ENCODE results near the gene MEIS2.
"Not testable (repeated sequence)": the region's sequence is repeated elsewhere in the genome, so short reads cannot be mapped to it uniquely, and the experiment has no call there.

Gene MEIS2

DNA sequence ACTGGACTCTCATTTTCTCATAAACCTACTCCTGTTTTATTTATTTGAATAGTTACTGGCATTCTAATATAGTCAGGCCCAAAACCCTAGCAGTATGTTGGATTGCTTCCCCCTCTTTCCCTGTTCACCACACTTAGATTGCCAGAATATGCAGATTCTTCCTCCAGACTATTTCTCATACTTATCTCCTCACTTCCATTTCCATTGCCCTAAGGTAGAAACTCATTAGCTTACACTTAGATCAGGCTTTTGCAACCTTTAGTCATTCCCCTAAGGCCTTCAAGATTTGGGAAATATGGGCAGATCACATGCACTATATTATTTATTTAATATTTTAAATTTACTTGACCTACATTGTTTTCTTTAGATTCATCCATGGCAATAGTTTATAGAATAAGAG lies 98.9 kb downstream of the MEIS2 start:
- Histone ChIP-seq H3K9ac (ENCODE audit: low read depth, low read length) (no peak overlapping the region), H3K27me3 (ENCODE audit: control insufficient read depth, insufficient read depth, low read length) (no peaks in the 10 kb centered on the region), H3K36me3 (ENCODE audit: control insufficient read depth, insufficient read depth, low read length) (no peaks in the 10 kb centered on the region), H3K9me3 (ENCODE audit: control insufficient read depth, insufficient read depth, low read length) (no peaks in the 10 kb centered on the region), H3K27ac (ENCODE audit: low read depth, low read length) (no peak overlapping the region), H3K4me3 (ENCODE audit: low read depth, low read length) (no peak overlapping the region), H3K4me1 (ENCODE audit: control insufficient read depth, insufficient read depth, low read length) (peaks cover 4% of the 10 kb centered on the region; the same call in 1 of the 2 replicates)

- Histone ChIP-seq H3K27me3 (ENCODE audit: control insufficient read depth, insufficient read depth, low read length) (no peaks in the 10 kb centered on the region), H3K9ac (ENCODE audit: low read depth, low read length) (no peak overlapping the region), H3K4me1 (ENCODE audit: control insufficient read depth, insufficient read depth, low read length) (peaks cover 4% of the 10 kb centered on the region; the same call in 1 of the 2 replicates), H3K4me3 (ENCODE audit: low read depth, low read length) (no peak overlapping the region), H3K27ac (ENCODE audit: low read depth, low read length) (no peak overlapping the region), H3K36me3 (ENCODE audit: control insufficient read depth, insufficient read depth, low read length) (no peaks in the 10 kb centered on the region), H3K9me3 (ENCODE audit: control insufficient read depth, insufficient read depth, low read length) (no peaks in the 10 kb centered on the region)
Observed at GRCh38 chr15:36999778-37000177, 100.6 kb downstream of the MEIS2 start.

- H3K9ac ChIP-seq (ENCODE audit: low read depth, low read length), result no peak overlapping the region
- no peaks in the 10 kb centered on the region for H3K36me3 ChIP-seq (ENCODE audit: control insufficient read depth, insufficient read depth, low read length)
- H3K4me1 ChIP-seq (ENCODE audit: control insufficient read depth, insufficient read depth, low read length), result no peaks in the 10 kb centered on the region
- no peak overlapping the region for H3K4me3 ChIP-seq (ENCODE audit: low read depth, low read length)
- H3K9me3 ChIP-seq (ENCODE audit: control insufficient read depth, insufficient read depth, low read length), result no peaks in the 10 kb centered on the region
- H3K27me3 ChIP-seq (ENCODE audit: control insufficient read depth, insufficient read depth, low read length), result no peaks in the 10 kb centered on the region
- H3K27ac ChIP-seq (ENCODE audit: low read depth, low read length), result no peak overlapping the region
Observed at GRCh38 chr15:36996538-36997181, 103.7 kb downstream of the MEIS2 start.

DNA sequence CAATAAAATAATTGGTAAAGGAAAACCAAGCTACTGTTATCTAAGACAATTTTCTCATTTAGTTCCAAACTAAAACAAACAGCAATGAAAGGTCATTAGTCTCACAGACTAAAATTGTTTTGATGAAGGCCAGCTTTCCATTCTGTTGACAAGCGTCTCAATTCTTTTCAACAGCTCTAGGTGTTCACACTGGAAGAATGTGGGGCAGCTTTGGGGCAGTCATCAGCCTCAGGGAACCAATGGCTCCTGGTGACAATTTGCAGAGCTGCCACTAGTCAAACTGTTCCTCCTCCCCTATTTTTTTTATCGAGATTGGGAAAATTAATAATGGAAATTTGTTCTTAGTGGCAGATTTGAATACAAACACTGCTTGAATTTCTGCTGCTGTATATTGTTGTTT lies 104.2 kb downstream of the MEIS2 start:
- Histone ChIP-seq H3K4me1 (ENCODE audit: control insufficient read depth, insufficient read depth, low read length) (no peaks in the 10 kb centered on the region), H3K4me3 (ENCODE audit: low read depth, low read length) (no peak overlapping the region), H3K27me3 (ENCODE audit: control insufficient read depth, insufficient read depth, low read length) (no peaks in the 10 kb centered on the region), H3K27ac (ENCODE audit: low read depth, low read length) (no peak overlapping the region), H3K36me3 (ENCODE audit: control insufficient read depth, insufficient read depth, low read length) (no peaks in the 10 kb centered on the region), H3K9ac (ENCODE audit: low read depth, low read length) (no peak overlapping the region), H3K9me3 (ENCODE audit: control insufficient read depth, insufficient read depth, low read length) (no peaks in the 10 kb centered on the region)

DNA sequence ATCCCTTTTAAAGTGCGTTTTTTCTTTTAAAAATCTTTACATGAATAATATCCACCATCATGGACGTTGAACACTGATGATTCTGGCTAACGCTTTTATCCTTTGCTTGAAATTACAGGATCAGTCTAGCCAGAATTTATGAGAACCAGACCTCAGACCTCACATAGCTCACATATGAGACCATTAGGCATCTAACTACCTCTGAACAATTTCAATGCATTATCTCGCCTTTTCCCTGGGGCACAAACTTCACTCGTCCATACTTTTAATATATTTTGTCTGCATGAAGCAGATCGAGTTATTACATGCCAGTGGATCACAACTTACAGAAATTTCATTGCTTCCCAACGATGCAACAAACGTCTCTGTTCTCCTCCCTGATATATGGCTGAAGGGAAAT lies 105.6 kb downstream of the MEIS2 start:
- no peak overlapping the region for H3K4me3 ChIP-seq (ENCODE audit: low read depth, low read length)
- no peaks in the 10 kb centered on the region for H3K36me3 ChIP-seq (ENCODE audit: control insufficient read depth, insufficient read depth, low read length)
- no peaks in the 10 kb centered on the region for H3K4me1 ChIP-seq (ENCODE audit: control insufficient read depth, insufficient read depth, low read length)
- H3K27ac ChIP-seq (ENCODE audit: low read depth, low read length), result no peak overlapping the region
- H3K9ac ChIP-seq (ENCODE audit: low read depth, low read length), result no peak overlapping the region
- no peaks in the 10 kb centered on the region for H3K27me3 ChIP-seq (ENCODE audit: control insufficient read depth, insufficient read depth, low read length)
- H3K9me3 ChIP-seq (ENCODE audit: control insufficient read depth, insufficient read depth, low read length), result no peaks in the 10 kb centered on the region

- Histone ChIP-seq H3K4me3 (ENCODE audit: low read depth, low read length) (no peak overlapping the region), H3K36me3 (ENCODE audit: control insufficient read depth, insufficient read depth, low read length) (no peaks in the 10 kb centered on the region), H3K27ac (ENCODE audit: low read depth, low read length) (no peak overlapping the region), H3K9ac (ENCODE audit: low read depth, low read length) (no peak overlapping the region), H3K4me1 (ENCODE audit: control insufficient read depth, insufficient read depth, low read length) (peaks cover 5% of the 10 kb centered on the region; the same call in 1 of the 2 replicates), H3K9me3 (ENCODE audit: control insufficient read depth, insufficient read depth, low read length) (no peaks in the 10 kb centered on the region), H3K27me3 (ENCODE audit: control insufficient read depth, insufficient read depth, low read length) (no peaks in the 10 kb centered on the region)
Observed at GRCh38 chr15:36992454-36992853, 107.9 kb downstream of the MEIS2 start.

GRCh38 chr15:36988947-36989346 lies 111.4 kb downstream of the MEIS2 start:
- H3K9me3 ChIP-seq (ENCODE audit: control insufficient read depth, insufficient read depth, low read length), result peaks cover 3% of the 10 kb centered on the region; the same call in 1 of the 2 replicates

DNA sequence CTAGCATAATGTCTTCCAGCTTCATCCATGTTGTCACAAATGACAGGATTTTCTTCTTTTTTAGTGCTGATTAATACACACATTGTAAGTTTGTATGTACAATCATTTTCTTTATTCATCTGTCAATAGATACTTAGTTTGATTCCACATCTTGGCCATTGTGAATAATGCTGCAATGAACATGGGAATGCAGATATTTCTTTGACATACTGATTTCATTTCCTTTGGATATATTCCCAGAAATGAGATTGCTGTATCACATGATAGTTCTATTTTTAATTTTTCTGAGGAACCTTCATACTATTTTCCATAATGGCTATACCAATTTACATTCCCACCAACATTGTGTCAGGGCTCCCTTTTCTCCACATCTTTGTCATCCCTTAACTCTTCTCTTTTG lies 117.9 kb downstream of the MEIS2 start:
- H3K4me1 ChIP-seq (ENCODE audit: control insufficient read depth, insufficient read depth, low read length), result peaks cover 18% of the 10 kb centered on the region
- no peaks in the 10 kb centered on the region for H3K36me3 ChIP-seq (ENCODE audit: control insufficient read depth, insufficient read depth, low read length)
- H3K27me3 ChIP-seq (ENCODE audit: control insufficient read depth, insufficient read depth, low read length), result no peaks in the 10 kb centered on the region
- no peak overlapping the region for H3K9ac ChIP-seq (ENCODE audit: low read depth, low read length)
- H3K9me3 ChIP-seq (ENCODE audit: control insufficient read depth, insufficient read depth, low read length), result peaks cover 6% of the 10 kb centered on the region; the same call in 1 of the 2 replicates
- H3K27ac ChIP-seq (ENCODE audit: low read depth, low read length), result no peak overlapping the region
- H3K4me3 ChIP-seq (ENCODE audit: low read depth, low read length), result no peak overlapping the region

More at GRCh38 chr15:36988947-36989346, 111.4 kb downstream of the MEIS2 start:
- no peaks in the 10 kb centered on the region for H3K36me3 ChIP-seq (ENCODE audit: control insufficient read depth, insufficient read depth, low read length)
- peaks cover 8% of the 10 kb centered on the region for H3K4me1 ChIP-seq (ENCODE audit: control insufficient read depth, insufficient read depth, low read length)
- H3K27me3 ChIP-seq (ENCODE audit: control insufficient read depth, insufficient read depth, low read length), result no peaks in the 10 kb centered on the region
- no peak overlapping the region for H3K9ac ChIP-seq (ENCODE audit: low read depth, low read length)
- no peak overlapping the region for H3K4me3 ChIP-seq (ENCODE audit: low read depth, low read length)
- H3K27ac ChIP-seq (ENCODE audit: low read depth, low read length), result no peak overlapping the region

DNA sequence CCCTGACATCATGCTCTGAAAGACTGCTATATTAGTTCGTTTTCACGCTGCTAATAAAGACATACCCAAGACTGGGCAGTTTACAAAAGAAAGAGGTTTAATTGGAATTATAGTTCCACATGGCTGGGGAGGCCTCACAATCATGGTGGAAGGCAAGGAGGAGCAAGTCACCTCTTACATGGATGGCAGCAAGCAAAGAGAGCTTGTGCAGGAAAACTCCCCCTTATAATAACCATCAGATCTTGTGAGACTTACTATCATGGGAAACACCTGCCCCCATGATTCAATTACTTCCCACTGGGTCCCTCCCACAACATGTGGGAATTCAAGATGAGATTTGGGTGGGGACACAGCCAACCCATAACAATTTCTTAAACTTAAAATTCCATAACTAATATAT lies 120.1 kb downstream of the MEIS2 start:
- not testable (repeated sequence) for H3K36me3 ChIP-seq (ENCODE audit: control insufficient read depth, insufficient read depth, low read length); H3K9me3 ChIP-seq (ENCODE audit: control insufficient read depth, insufficient read depth, low read length); H3K27me3 ChIP-seq (ENCODE audit: control insufficient read depth, insufficient read depth, low read length); H3K27ac ChIP-seq (ENCODE audit: low read depth, low read length); H3K9ac ChIP-seq (ENCODE audit: low read depth, low read length); H3K4me3 ChIP-seq (ENCODE audit: low read depth, low read length)
- peaks cover 14% of the 10 kb centered on the region for H3K4me1 ChIP-seq (ENCODE audit: control insufficient read depth, insufficient read depth, low read length)

DNA sequence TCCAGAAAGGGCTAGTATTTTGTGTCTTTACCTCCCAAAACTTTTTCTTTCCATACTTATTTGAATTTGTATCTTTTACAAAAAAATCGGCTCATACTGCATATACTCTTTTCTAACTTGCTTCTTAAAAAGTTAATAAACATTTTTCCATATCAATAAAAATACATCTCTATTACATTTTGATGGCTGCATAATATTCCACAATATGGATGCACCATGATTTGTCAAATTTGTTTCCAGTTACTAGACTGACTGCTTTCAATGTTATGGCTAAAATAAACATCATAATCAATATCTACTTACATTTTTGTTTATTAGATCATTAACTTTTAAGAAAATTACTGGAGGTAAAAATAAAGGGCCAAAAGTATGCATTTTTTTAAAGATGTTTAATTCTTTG lies 121.7 kb downstream of the MEIS2 start:
- Histone ChIP-seq H3K9ac (ENCODE audit: low read depth, low read length) (no peak overlapping the region), H3K9me3 (ENCODE audit: control insufficient read depth, insufficient read depth, low read length) (0 out of 2 replicates have a peak, but pooled peaks cover under 1% of the 10 kb centered on the region), H3K27ac (ENCODE audit: low read depth, low read length) (no peak overlapping the region), H3K36me3 (ENCODE audit: control insufficient read depth, insufficient read depth, low read length) (no peaks in the 10 kb centered on the region), H3K4me3 (ENCODE audit: low read depth, low read length) (no peak overlapping the region), H3K27me3 (ENCODE audit: control insufficient read depth, insufficient read depth, low read length) (no peaks in the 10 kb centered on the region), H3K4me1 (ENCODE audit: control insufficient read depth, insufficient read depth, low read length) (peaks cover 14% of the 10 kb centered on the region)

DNA sequence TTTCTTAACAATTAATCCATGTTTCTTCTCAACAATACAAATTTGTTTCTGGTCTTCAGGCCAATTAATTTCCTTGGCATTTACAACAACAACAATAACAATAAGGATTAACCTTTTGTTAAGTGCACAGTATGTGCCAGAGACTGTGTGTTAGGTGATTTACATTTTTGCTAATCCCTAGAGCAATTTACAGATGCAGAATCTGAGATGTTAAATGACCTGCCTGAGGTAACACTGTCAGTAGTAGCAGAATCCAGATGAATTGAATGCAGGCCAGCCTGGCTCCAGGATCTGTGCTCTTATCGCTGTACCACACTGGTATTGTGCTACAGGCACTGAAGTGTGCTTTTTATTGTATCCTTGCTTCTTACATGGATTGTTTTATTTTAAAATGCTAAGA lies 122.2 kb downstream of the MEIS2 start:
- no peak overlapping the region for H3K9ac ChIP-seq (ENCODE audit: low read depth, low read length)
- H3K27ac ChIP-seq (ENCODE audit: low read depth, low read length), result peak overlapping the region; percentile 75
- H3K4me3 ChIP-seq (ENCODE audit: low read depth, low read length), result no peak overlapping the region
- H3K27me3 ChIP-seq (ENCODE audit: control insufficient read depth, insufficient read depth, low read length), result no peaks in the 10 kb centered on the region
- peaks cover 14% of the 10 kb centered on the region for H3K4me1 ChIP-seq (ENCODE audit: control insufficient read depth, insufficient read depth, low read length)
- no peaks in the 10 kb centered on the region for H3K9me3 ChIP-seq (ENCODE audit: control insufficient read depth, insufficient read depth, low read length)
- H3K36me3 ChIP-seq (ENCODE audit: control insufficient read depth, insufficient read depth, low read length), result no peaks in the 10 kb centered on the region
